Ovary (tissue), 9 donors: Measurements from ENCODE around the gene BST1. TPM values are rescaled to one million over a fixed set of nuclear protein-coding genes. Genes with fewer than 3 reads are reported as not detected.

Experiments used
- DNase-seq, 5 donors: peaks; one replicate each; pipeline ENCODE4 v3.0.0-alpha.2; 2019 to 2020
- H3K27ac ChIP-seq, 2 donors: fragments of 200-600 bp; one replicate each; pipeline versions ENCODE4 v1.5.1 to v1.8.0; 2019 to 2022
- H3K27me3 ChIP-seq: fragments of 200-600 bp; one replicate; pipeline ENCODE4 v1.8.0; 2022
- H3K36me3 ChIP-seq: fragments of 200-600 bp; sonication (generic); one replicate; pipeline ENCODE4 v1.5.1; 2019
- H3K4me1 ChIP-seq: one replicate; pipeline ENCODE4 v1.8.1; 2013; ENCODE audit warnings: mild to moderate bottlenecking, moderate library complexity; ENCODE audit not compliant: insufficient read depth
- H3K4me3 ChIP-seq: fragments of 200-600 bp; sonication (generic); one replicate; pipeline ENCODE4 v1.5.1; 2017
- H3K9me3 ChIP-seq, 2 donors: fragments of 200-600 bp in 1 of 2; sonication (generic) in 1 of 2; one replicate each; pipeline versions ENCODE4 v1.5.1 to v1.8.1; 2013 to 2019; ENCODE audit warnings: mild to moderate bottlenecking in 1 of 2, moderate library complexity in 1 of 2
- CTCF ChIP-seq, 3 donors: fragments of 450-650 bp in 2 of 3; fragments of 200-600 bp in 1 of 3; IDR thresholded peaks; one replicate each; pipeline versions ENCODE4 v1.5.1 to v1.8.0; 2016 to 2022; ENCODE audit warnings: antibody characterized with exemption in 3 of 3, mild to moderate bottlenecking in 1 of 3
- EP300 ChIP-seq: sonication (generic); formaldehyde crosslinking; IDR thresholded peaks from one replicate; pipeline ENCODE4 v1.6.1; 2017; ENCODE audit warnings: antibody characterized with exemption
- POLR2A ChIP-seq: fragments of 450-650 bp; IDR thresholded peaks from one replicate; pipeline ENCODE4 v1.6.1; 2017; ENCODE audit warnings: antibody characterized with exemption, mild to moderate bottlenecking, moderate library complexity
- WGBS, 3 donors: extraction: QIAGEN DNeasy Blood & Tissue Kit in 1 of 3; methylation state at CpG; one replicate each; pipeline versions ENCODE4 v1.1.5 to v1.1.7; 2013 to 2017; 5-methylcytosine and 5-hydroxymethylcytosine counted together
- intact Hi-C, 4 donors: fragments of 100-400 bp; cut with DNase I; formaldehyde crosslinking; loops; one replicate each; pipeline versions ENCODE4 v1.11.0 to v1.15.1; 2022 to 2023
- polyA plus RNA-seq, 2 donors: library from polyadenylated mRNA; stranded (reverse); fragments of 200-250 nt in 1 of 2; fragments of 350-450 nt in 1 of 2; fragmentation: Illumina TruSeq in 1 of 2; extraction: RNeasy Lipid Tissue Mini Kit (QIAGEN cat#74804) in 1 of 2; gene quantifications; one replicate each; pipeline ENCODE4 v1.2.3, GENCODE V29; 2013 to 2014
- total RNA-seq, 7 donors: library from RNA; depleted of rRNA in 2 of 7; stranded (reverse); fragments of >200 nt in 2 of 7; fragmentation: NEBNext Ultra II Directional in 3 of 7; extraction: Animal tissue kit (Norgen Biotek cat#: 25700) in 3 of 7; gene quantifications; one replicate each; pipeline versions ENCODE4 v1.1.0 to v1.2.4, GENCODE V29; 2016 to 2023
- donor health status: DM: no; HTN: no; CAD: no; lungs with moderate emphysema.
- donor health status: DM: no; HTN: no; CAD: no.
- donor health status: Bipolar disorder and iron deficiency.
- donor health status: DM: yes; HTN: yes; CAD: no.
- donor health status: DM: no; HTN: no; CAD: no.
- donor health status: DM: yes; HTN: yes; CAD: no.

BST1 gene
- total and polyA plus RNA-seq, 9 donors = 5.6 to 18.5 (median 7.5) TPM

DNA sequence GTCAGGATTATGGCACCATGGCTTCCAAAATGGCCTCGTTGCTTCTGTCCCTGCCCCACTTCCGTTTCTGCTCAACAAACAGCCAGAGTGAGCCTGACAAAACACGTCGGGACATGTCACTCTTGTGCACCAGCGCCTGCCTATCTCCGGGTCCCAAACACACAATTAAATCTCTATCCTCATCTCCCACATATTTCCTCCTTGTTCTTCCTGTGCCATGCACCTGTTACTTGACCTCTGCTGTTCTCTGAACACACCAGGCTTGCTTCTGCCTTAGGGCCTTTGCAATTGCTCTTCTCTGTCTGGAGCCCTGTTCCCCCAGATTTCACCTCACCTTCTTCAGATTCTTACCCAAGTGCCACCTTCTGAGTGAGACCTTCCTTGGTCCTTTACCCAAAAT lies 62.5 kb downstream of the BST1 start:
- intact Hi-C loops = no loop called here
- no peak for DNase-seq
- no peak overlapping the region for H3K4me3 ChIP-seq
- H3K4me1 ChIP-seq = no peaks in the 10 kb centered on the region
- no peaks in the 10 kb centered on the region for H3K9me3 ChIP-seq
- whole genome bisulfite sequencing, 3 donors = 73 to 94% (median 88%) methylated on average over 6 of the region's 6 CpGs
- H3K36me3 ChIP-seq = no peaks in the 10 kb centered on the region
- no peak overlapping the region for H3K27ac ChIP-seq
- no peak for TF ChIP-seq POLR2A
- no peak for TF ChIP-seq EP300
- no peak for TF ChIP-seq CTCF (IDR thresholded peaks at IDR 0.05)
- H3K27me3 ChIP-seq = no peaks in the 10 kb centered on the region

DNA sequence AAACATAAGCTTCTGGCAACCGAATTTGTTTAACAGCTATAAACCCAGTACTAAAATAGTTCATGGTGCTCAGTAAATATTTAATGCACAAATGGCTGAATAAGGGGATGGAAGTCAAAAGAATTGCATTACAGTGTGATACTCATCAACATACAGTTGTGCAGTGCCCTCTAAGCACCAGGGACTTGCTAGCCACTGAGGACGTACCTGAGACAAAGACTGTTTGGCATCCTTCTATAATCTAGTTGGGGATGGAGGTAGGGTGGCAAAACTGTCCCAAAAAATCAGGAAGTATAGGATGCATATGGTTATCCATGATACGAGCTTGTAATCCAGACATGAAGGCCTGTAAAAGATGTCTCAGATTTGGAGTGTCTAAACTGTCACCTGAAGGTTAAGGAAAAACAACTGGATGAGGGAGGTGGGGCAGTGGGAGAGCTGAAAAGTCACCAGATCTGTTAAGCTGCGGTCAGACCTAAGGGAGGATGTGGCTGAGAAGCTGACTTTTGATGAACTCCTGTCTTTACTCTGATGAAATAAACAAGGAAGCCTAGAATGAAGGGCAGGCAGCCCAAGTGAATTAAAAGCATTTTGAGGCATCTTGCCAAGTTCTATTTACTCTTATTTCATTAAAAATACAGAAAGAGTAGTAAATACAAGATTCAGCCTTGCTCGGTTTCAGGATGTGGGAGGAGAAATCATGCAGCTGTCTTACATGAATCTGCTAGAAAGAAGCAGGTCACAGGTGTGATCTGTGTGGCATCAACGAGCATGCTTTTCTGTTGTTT lies 63.2 kb downstream of the BST1 start:
- Histone ChIP-seq H3K4me3 (no peak overlapping the region), H3K36me3 (no peaks in the 10 kb centered on the region), H3K9me3 (no peaks in the 10 kb centered on the region), H3K27ac (no peak overlapping the region), H3K4me1 (no peaks in the 10 kb centered on the region), H3K27me3 (no peaks in the 10 kb centered on the region)
- WGBS, 3 donors = 32 to 39% (median 34%) methylated on average over 6 of the region's 6 CpGs
- no peak for TF ChIP-seq CTCF (IDR thresholded peaks at IDR 0.05)
- no peak for TF ChIP-seq POLR2A
- no peak for TF ChIP-seq EP300
- no peak for DNase-seq
- intact Hi-C loops = no loop called here

GRCh38 chr4:15766821-15767220 lies 64.0 kb downstream of the BST1 start:
- TF ChIP-seq CTCF (IDR thresholded peaks at IDR 0.05) (no peak), EP300 (no peak), POLR2A (no peak)
- no peak for DNase-seq
- Histone ChIP-seq H3K4me3 (no peak overlapping the region), H3K36me3 (no peaks in the 10 kb centered on the region), H3K9me3 (no peaks in the 10 kb centered on the region), H3K4me1 (no peaks in the 10 kb centered on the region), H3K27me3 (no peaks in the 10 kb centered on the region), H3K27ac (no peak overlapping the region)
- intact Hi-C loops = no loop called here
- 74 to 82% (median 76%) methylated on average over 8 of the region's 8 CpGs for WGBS, 3 donors

DNA sequence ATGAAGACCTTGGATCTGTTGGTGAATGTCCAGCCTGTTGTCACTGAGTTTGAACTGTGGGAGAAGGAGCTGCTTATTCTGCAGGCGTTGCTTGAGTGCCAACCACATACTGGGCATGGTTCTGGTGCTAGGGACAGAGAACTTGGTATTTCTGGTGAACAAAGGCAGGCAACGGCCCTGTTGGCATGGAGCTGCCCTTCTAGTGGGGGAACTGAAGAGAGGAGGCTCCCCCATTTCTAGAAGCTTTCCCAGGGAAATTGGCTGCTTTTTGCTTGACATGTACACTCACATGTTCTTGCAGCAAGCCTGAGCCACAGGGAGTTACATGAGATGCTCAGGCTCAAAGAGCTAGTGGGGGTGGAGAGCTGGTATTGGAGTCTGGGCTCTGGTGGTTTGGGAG lies 66.3 kb downstream of the BST1 start:
- no peak overlapping the region for H3K4me3 ChIP-seq
- no peak overlapping the region for H3K27ac ChIP-seq
- no peak for DNase-seq
- H3K9me3 ChIP-seq = no peaks in the 10 kb centered on the region
- no peaks in the 10 kb centered on the region for H3K36me3 ChIP-seq
- H3K4me1 ChIP-seq = no peaks in the 10 kb centered on the region
- no peak for TF ChIP-seq EP300
- WGBS, 3 donors = 57 to 63% (median 62%) methylated on average over 2 of the region's 2 CpGs
- no peaks in the 10 kb centered on the region for H3K27me3 ChIP-seq
- intact Hi-C loops = no loop called here
